ENCODE data around the gene SLC30A7. TPM values are rescaled to one million over a fixed set of nuclear protein-coding genes. Genes with fewer than 3 reads are reported as not detected.

The SLC30A7 gene
- total and polyA plus RNA-seq, 2 of the 13 experiments (the other 11 are each of a cell fraction or from before 2014, with no cell fraction given) = 8.3 to 40.8 TPM

DNA sequence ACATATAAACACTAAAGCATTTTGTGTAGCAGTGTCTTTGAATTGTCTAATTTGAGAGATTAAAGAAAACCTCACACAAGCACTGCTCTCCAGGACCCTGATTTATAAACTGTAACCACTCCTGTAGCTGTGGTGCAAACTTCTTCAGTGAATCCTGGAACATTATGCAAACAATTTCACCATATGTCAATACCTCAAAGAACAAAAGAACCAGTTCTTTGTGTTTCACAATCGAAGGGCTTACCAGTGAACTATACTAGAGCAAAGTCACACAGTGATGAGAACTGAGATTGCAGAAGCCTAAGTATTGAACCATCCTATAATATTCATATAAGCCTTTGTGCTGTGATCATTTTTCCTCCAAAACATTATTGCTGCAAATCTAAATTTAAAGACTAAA is 108.2 kb downstream of the SLC30A7 start (continued):
- TF ChIP-seq ZNF609 (CRISPR knock-in tag; IDR thresholded peaks at IDR 0.05; ENCODE audit: borderline replicate concordance) (peak; percentile 68), ZNF639 (CRISPR knock-in tag; conservative IDR thresholded peaks at IDR 0.05) (0 out of 2 replicates have a peak, but pooled peaks have one; percentile 41), CBX2 (IDR thresholded peaks at IDR 0.05; ENCODE audit: low read depth, low read length) (no peak), CBX2 (CRISPR knock-in tag; IDR thresholded peaks at IDR 0.05; ENCODE audit: low read depth) (no peak), ZKSCAN8 (CRISPR knock-in tag; IDR thresholded peaks at IDR 0.05; ENCODE audit: borderline replicate concordance) (peak; percentile 57; the same call in 1 of the 2 replicates), TARDBP (CRISPR knock-in tag; IDR thresholded peaks at IDR 0.05) (peak; percentile 78), YEATS2 (CRISPR knock-in tag; IDR thresholded peaks at IDR 0.05; ENCODE audit: borderline replicate concordance) (peak; percentile 55; the same call in 1 of the 2 replicates), ZBTB7A (CRISPR knock-in tag; IDR thresholded peaks at IDR 0.05) (no peak), NFATC3 (CRISPR knock-in tag; IDR thresholded peaks at IDR 0.05) (no peak), SP140L (CRISPR knock-in tag; IDR thresholded peaks at IDR 0.05; ENCODE audit: borderline replicate concordance) (peak; percentile 74; the same call in 1 of the 2 replicates)
- TF ChIP-seq, protein P1, sequence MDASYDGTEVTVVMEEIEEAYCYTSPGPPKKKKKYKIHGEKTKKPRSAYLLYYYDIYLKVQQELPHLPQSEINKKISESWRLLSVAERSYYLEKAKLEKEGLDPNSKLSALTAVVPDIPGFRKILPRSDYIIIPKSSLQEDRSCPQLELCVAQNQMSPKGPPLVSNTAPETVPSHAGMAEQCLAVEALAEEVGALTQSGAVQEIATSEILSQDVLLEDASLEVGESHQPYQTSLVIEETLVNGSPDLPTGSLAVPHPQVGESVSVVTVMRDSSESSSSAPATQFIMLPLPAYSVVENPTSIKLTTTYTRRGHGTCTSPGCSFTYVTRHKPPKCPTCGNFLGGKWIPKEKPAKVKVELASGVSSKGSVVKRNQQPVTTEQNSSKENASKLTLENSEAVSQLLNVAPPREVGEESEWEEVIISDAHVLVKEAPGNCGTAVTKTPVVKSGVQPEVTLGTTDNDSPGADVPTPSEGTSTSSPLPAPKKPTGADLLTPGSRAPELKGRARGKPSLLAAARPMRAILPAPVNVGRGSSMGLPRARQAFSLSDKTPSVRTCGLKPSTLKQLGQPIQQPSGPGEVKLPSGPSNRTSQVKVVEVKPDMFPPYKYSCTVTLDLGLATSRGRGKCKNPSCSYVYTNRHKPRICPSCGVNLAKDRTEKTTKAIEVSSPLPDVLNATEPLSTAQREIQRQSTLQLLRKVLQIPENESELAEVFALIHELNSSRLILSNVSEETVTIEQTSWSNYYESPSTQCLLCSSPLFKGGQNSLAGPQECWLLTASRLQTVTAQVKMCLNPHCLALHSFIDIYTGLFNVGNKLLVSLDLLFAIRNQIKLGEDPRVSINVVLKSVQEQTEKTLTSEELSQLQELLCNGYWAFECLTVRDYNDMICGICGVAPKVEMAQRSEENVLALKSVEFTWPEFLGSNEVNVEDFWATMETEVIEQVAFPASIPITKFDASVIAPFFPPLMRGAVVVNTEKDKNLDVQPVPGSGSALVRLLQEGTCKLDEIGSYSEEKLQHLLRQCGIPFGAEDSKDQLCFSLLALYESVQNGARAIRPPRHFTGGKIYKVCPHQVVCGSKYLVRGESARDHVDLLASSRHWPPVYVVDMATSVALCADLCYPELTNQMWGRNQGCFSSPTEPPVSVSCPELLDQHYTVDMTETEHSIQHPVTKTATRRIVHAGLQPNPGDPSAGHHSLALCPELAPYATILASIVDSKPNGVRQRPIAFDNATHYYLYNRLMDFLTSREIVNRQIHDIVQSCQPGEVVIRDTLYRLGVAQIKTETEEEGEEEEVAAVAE (CRISPR knock-in tag; IDR thresholded peaks at IDR 0.05; ENCODE audit: borderline replicate concordance) = peak; percentile 56; the same call in 1 of the 2 replicates
- TF ChIP-seq, protein P2, sequence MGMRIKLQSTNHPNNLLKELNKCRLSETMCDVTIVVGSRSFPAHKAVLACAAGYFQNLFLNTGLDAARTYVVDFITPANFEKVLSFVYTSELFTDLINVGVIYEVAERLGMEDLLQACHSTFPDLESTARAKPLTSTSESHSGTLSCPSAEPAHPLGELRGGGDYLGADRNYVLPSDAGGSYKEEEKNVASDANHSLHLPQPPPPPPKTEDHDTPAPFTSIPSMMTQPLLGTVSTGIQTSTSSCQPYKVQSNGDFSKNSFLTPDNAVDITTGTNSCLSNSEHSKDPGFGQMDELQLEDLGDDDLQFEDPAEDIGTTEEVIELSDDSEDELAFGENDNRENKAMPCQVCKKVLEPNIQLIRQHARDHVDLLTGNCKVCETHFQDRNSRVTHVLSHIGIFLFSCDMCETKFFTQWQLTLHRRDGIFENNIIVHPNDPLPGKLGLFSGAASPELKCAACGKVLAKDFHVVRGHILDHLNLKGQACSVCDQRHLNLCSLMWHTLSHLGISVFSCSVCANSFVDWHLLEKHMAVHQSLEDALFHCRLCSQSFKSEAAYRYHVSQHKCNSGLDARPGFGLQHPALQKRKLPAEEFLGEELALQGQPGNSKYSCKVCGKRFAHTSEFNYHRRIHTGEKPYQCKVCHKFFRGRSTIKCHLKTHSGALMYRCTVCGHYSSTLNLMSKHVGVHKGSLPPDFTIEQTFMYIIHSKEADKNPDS (CRISPR knock-in tag; IDR thresholded peaks at IDR 0.05) = peak; percentile 86
- TF ChIP-seq, protein P3, sequence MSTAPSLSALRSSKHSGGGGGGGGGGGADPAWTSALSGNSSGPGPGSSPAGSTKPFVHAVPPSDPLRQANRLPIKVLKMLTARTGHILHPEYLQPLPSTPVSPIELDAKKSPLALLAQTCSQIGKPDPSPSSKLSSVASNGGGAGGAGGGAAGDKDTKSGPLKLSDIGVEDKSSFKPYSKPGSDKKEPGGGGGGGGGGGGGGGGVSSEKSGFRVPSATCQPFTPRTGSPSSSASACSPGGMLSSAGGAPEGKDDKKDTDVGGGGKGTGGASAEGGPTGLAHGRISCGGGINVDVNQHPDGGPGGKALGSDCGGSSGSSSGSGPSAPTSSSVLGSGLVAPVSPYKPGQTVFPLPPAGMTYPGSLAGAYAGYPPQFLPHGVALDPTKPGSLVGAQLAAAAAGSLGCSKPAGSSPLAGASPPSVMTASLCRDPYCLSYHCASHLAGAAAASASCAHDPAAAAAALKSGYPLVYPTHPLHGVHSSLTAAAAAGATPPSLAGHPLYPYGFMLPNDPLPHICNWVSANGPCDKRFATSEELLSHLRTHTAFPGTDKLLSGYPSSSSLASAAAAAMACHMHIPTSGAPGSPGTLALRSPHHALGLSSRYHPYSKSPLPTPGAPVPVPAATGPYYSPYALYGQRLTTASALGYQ (CRISPR knock-in tag; IDR thresholded peaks at IDR 0.05) = peak; percentile 84
